BE2C (cell line): Measurements from ENCODE around the gene ABLIM1.

ENCODE experiments used
- DNase-seq: peaks from one replicate; pipeline ENCODE4 v3.0.0-alpha.2; 2020
- H3K27me3 ChIP-seq: fragments of 250-450 bp; sonication (Bioruptor Pico); 2 replicates; pipeline ENCODE4 v1.5.1; 2020; ENCODE audit warnings: mild to moderate bottlenecking
- H3K36me3 ChIP-seq: fragments of 250-450 bp; sonication (Bioruptor Pico); 2 replicates; pipeline ENCODE4 v1.5.1; 2020; ENCODE audit warnings: mild to moderate bottlenecking
- H3K4me1 ChIP-seq: fragments of 250-450 bp; sonication (Bioruptor Pico); 2 replicates; pipeline ENCODE4 v1.5.1; 2020
- H3K4me3 ChIP-seq: 2 replicates; pipeline ENCODE4 v1.5.1; 2011; ENCODE audit warnings: low read depth, low read length
- H3K9me3 ChIP-seq: fragments of 250-450 bp; sonication (Bioruptor Pico); 2 replicates; pipeline ENCODE4 v1.5.1; 2020
- TF ChIP-seq, protein P1 (sequence below): IDR thresholded peaks from 2 replicates; pipeline ENCODE4 v1.5.1; 2012; ENCODE audit warnings: mild to moderate bottlenecking, low read depth, low read length

ABLIM1 gene

DNA sequence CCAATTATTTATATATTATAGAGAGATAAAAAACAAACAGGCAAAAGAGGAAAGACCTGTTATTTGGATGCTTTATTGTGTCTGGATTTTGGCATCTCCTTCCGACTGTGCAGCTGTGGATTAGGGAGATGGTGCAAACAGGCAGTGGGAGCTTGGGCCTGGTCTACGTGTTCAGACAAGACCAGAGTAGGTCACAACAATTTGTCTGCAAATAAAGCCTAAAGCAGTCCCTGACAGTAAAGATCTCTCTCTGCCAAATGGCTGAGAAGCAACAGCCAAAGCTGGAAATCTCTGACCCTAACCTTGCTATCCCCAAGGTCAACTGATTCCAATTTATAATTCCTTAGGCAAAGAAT, 82.0 kb downstream of the ABLIM1 start:
- no peak for DNase-seq

DNA sequence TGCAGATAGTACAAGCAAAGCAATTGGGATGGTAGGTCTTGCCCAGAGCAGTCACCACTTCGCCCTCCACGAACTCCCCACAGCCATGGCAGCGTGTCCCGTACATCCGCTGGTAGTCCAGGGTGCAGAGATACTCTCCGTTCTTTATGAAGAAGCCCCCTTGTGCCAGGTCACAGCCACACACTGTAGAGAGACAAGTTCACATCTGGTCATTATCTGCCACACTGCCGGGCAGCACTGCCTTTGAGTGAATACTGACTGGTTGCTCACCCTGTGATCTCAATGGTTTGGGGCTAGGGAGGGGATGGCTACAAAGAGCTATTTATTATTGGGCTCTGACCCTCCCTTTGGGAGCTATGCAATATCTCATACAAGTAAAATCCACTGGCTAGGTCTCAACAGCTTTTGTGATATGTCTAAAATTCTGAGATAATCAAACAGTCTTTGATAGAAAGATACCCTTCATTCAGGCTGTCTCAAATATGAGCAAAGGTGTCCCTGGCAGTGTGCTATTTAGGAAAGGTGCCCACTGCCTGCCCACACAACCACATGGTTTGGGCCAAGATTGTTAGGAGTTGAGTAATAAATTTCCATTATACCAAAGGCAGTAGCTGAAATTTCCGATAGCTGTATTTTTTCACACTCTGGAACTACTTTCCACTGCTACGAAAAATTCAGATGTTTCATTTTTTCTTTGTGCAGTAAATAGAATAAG, 82.5 kb downstream of the ABLIM1 start:
- TF ChIP-seq, protein P1, sequence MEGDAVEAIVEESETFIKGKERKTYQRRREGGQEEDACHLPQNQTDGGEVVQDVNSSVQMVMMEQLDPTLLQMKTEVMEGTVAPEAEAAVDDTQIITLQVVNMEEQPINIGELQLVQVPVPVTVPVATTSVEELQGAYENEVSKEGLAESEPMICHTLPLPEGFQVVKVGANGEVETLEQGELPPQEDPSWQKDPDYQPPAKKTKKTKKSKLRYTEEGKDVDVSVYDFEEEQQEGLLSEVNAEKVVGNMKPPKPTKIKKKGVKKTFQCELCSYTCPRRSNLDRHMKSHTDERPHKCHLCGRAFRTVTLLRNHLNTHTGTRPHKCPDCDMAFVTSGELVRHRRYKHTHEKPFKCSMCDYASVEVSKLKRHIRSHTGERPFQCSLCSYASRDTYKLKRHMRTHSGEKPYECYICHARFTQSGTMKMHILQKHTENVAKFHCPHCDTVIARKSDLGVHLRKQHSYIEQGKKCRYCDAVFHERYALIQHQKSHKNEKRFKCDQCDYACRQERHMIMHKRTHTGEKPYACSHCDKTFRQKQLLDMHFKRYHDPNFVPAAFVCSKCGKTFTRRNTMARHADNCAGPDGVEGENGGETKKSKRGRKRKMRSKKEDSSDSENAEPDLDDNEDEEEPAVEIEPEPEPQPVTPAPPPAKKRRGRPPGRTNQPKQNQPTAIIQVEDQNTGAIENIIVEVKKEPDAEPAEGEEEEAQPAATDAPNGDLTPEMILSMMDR, result no peak
- DNase-seq, result no peak
- H3K27me3 ChIP-seq, result no peaks in the 10 kb centered on the region

More for the DNA sequence above, 82.0 kb downstream of the ABLIM1 start:
- Histone ChIP-seq H3K4me1 (no peaks in the 10 kb centered on the region; the same call in 1 of the 2 replicates), H3K36me3 (no peaks in the 10 kb centered on the region), H3K4me3 (no peak overlapping the region), H3K27me3 (no peaks in the 10 kb centered on the region), H3K9me3 (no peaks in the 10 kb centered on the region)
- TF ChIP-seq, protein P1, result no peak

DNA sequence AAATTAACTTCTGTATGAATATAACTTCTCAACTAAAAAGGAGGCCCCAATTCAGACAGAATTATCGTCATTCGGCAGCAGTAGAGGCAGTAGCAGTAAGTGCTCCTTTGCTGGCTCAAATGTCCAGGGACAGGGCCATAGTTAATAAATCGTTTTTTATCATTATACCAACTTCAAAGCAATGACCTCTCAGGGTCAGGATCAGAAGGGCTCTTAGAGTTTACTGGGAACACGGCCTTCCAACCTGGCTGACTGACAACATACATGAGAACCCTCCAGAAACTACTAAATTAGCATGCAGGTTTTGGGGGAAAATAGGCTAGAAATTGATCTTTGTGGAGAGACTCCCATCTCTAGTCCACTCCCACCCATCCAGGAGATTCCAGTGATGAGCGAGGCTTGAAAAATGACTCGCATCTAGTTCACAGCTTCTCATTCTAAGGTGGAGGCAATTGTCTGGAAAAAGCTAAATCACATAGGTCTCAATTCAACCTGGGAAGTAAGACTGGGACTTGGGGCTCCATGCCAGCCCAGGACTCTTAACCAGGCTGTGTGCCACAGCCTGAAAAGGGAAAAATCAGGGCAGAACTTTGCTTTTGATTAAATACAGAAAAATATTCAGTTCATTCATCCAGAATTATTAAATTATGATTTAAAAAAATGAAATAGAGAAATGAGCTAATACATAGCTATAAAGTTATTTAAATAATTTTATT, 84.6 kb downstream of the ABLIM1 start:
- TF ChIP-seq, protein P1, result no peak
- H3K27me3 ChIP-seq, result no peaks in the 10 kb centered on the region
- H3K9me3 ChIP-seq, result no peaks in the 10 kb centered on the region
- H3K36me3 ChIP-seq, result no peaks in the 10 kb centered on the region
- H3K4me3 ChIP-seq, result no peak overlapping the region
- DNase-seq, result no peak
- H3K4me1 ChIP-seq, result no peaks in the 10 kb centered on the region; the same call in 1 of the 2 replicates

More for the DNA sequence above, 82.5 kb downstream of the ABLIM1 start:
- no peaks in the 10 kb centered on the region for H3K9me3 ChIP-seq
- H3K4me1 ChIP-seq, result no peaks in the 10 kb centered on the region; the same call in 1 of the 2 replicates
- H3K36me3 ChIP-seq, result no peaks in the 10 kb centered on the region
- no peak overlapping the region for H3K4me3 ChIP-seq

DNA sequence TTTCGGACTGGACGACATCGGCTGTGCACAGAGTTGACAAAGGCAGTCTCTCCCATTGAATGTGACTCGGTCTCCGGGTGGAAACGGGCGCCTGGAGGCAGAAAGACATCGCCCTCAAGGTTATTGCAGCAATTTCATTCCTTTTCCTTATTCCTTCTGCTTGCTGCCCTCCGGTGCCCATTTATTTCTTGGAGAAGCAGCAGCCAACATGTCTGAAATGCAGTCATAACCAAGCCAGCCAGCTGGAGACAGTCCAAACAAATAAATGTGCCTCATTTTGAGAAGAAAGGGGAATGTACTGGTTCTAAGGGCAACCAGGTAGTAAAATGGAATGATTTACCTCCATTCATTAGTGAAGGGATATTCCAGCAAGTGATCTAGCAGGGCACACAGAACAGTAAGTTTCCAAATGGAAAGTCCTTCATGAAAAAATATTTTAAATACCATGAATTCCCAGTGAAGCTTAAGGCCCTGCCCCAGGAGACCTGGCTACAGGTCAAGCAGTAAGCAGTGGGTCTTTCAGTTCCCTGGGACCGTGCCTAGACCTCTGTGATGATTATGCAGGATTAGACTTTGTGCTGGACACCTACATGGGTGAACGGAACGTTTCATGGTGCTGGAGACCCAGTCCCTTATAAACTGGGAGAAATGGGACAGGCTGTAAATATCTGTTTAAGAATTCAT, 86.6 kb downstream of the ABLIM1 start:
- no peaks in the 10 kb centered on the region for H3K27me3 ChIP-seq
- DNase-seq, result no peak
- H3K4me3 ChIP-seq, result no peak overlapping the region
- H3K9me3 ChIP-seq, result no peaks in the 10 kb centered on the region
- H3K4me1 ChIP-seq, result no peaks in the 10 kb centered on the region; the same call in 1 of the 2 replicates
- TF ChIP-seq, protein P1, result no peak
- H3K36me3 ChIP-seq, result no peaks in the 10 kb centered on the region

DNA sequence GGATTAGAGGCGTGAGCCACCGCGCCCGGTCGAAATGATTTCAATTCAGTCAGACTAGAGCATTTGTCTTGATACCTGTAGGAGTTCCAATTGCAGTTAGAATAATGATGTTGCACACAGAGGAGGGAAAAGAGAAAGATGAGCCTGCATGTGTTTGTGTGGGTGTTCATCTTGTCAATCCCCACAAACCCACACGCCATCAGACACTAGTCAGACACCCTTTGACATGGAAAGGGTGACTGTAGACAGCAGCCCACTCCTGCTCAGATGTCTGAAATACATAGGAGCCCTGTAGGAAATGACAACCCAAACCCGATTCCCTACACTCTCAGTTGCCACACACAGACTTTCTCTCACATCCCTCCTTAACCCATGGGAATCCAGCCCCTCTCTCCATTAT, 92.0 kb downstream of the ABLIM1 start:
- no peaks in the 10 kb centered on the region for H3K27me3 ChIP-seq
- H3K4me1 ChIP-seq, result no peaks in the 10 kb centered on the region
- DNase-seq, result no peak
- no peak overlapping the region for H3K4me3 ChIP-seq
- no peaks in the 10 kb centered on the region for H3K9me3 ChIP-seq
- TF ChIP-seq, protein P1, result no peak
- no peaks in the 10 kb centered on the region for H3K36me3 ChIP-seq

DNA sequence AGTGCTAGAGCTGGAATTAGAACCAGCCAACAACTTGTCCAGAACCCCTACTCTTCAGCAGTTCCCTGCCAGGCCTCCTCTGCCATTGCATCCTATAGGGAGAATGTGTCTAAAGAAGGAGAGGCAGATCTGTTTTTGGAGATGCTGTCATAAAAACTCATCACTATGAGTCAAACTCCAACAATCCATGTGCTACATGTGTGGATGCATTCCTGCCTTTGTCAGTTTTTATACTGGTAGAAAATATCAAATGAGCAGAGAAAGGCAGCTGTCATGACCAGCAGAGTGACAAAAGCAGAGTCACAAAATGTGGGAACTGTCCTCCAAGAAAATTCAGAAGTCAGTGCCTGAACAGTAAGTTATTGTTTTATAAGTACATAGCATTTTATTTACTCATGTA, 93.0 kb downstream of the ABLIM1 start:
- DNase-seq, result no peak
- Histone ChIP-seq H3K27me3 (no peaks in the 10 kb centered on the region), H3K4me3 (no peak overlapping the region), H3K36me3 (no peaks in the 10 kb centered on the region), H3K4me1 (no peaks in the 10 kb centered on the region), H3K9me3 (no peaks in the 10 kb centered on the region)
- TF ChIP-seq, protein P1, result no peak
